ENCODE results near the gene LAMC2.

The LAMC2 gene

GRCh38 chr1:183185941-183186490, at the start of gene LAMC2:
Gene LAMC2 (plus strand): TSS chr1:183186264. CDS start chr1:183186353, 89 bp downstream.
- TF ChIP-seq ARNTL (CRISPR knock-in tag; IDR thresholded peaks at IDR 0.05; ENCODE audit: borderline replicate concordance, low read depth) (no peak), BACH2 (CRISPR knock-in tag; IDR thresholded peaks at IDR 0.05; ENCODE audit: borderline replicate concordance) (no peak), ZNF70 (CRISPR knock-in tag; IDR thresholded peaks at IDR 0.05) (no peak), RARB (CRISPR knock-in tag; IDR thresholded peaks at IDR 0.05) (no peak), ESRRG (CRISPR knock-in tag; IDR thresholded peaks at IDR 0.05) (no peak), POU6F1 (CRISPR knock-in tag; IDR thresholded peaks at IDR 0.05; ENCODE audit: borderline replicate concordance, low read depth) (no peak), GLIS3 (CRISPR knock-in tag; IDR thresholded peaks at IDR 0.05) (no peak), ZFP30 (CRISPR knock-in tag; IDR thresholded peaks at IDR 0.05) (no peak), ISL1 (CRISPR knock-in tag; IDR thresholded peaks at IDR 0.05) (no peak)
- ATAC-seq: no peak

GRCh38 chr1:183137782-183138181, 48.3 kb upstream of the LAMC2 start:
- TF ChIP-seq TCF4 (CRISPR knock-in tag; IDR thresholded peaks at IDR 0.05; ENCODE audit: borderline replicate concordance) (no peak), PPARA (CRISPR knock-in tag; IDR thresholded peaks at IDR 0.05; ENCODE audit: borderline replicate concordance) (no peak), CSDC2 (CRISPR knock-in tag; IDR thresholded peaks at IDR 0.05) (no peak), TOX (CRISPR knock-in tag; IDR thresholded peaks at IDR 0.05; ENCODE audit: borderline replicate concordance) (no peak), ZNF565 (CRISPR knock-in tag; conservative IDR thresholded peaks at IDR 0.05; ENCODE audit: low read depth) (no peak), ZNF70 (CRISPR knock-in tag; IDR thresholded peaks at IDR 0.05) (no peak), ESRRG (CRISPR knock-in tag; IDR thresholded peaks at IDR 0.05) (no peak), ZFP3 (CRISPR knock-in tag; IDR thresholded peaks at IDR 0.05) (no peak), GLIS3 (CRISPR knock-in tag; IDR thresholded peaks at IDR 0.05) (no peak), ARNTL (CRISPR knock-in tag; IDR thresholded peaks at IDR 0.05; ENCODE audit: borderline replicate concordance, low read depth) (no peak), ZNF8 (CRISPR knock-in tag; IDR thresholded peaks at IDR 0.05) (no peak), SNAI2 (CRISPR knock-in tag; IDR thresholded peaks at IDR 0.05) (no peak), ZC3H10 (CRISPR knock-in tag; IDR thresholded peaks at IDR 0.05) (no peak), BACH2 (CRISPR knock-in tag; IDR thresholded peaks at IDR 0.05; ENCODE audit: borderline replicate concordance) (no peak), RARB (CRISPR knock-in tag; IDR thresholded peaks at IDR 0.05) (no peak), ZFP30 (CRISPR knock-in tag; IDR thresholded peaks at IDR 0.05) (no peak), TSHZ2 (CRISPR knock-in tag; IDR thresholded peaks at IDR 0.05) (no peak), OSR1 (CRISPR knock-in tag; IDR thresholded peaks at IDR 0.05) (no peak)
- no peak for ATAC-seq

GRCh38 chr1:183138301-183138700, 47.8 kb upstream of the LAMC2 start:
- no peak for ATAC-seq
- TF ChIP-seq RARB (CRISPR knock-in tag; IDR thresholded peaks at IDR 0.05): no peak
- no peak for TF ChIP-seq GLIS3 (CRISPR knock-in tag; IDR thresholded peaks at IDR 0.05)
- TF ChIP-seq PPARA (CRISPR knock-in tag; IDR thresholded peaks at IDR 0.05; ENCODE audit: borderline replicate concordance): no peak
- TF ChIP-seq TOX (CRISPR knock-in tag; IDR thresholded peaks at IDR 0.05; ENCODE audit: borderline replicate concordance): no peak
- no peak for TF ChIP-seq TSHZ2 (CRISPR knock-in tag; IDR thresholded peaks at IDR 0.05)
- no peak for TF ChIP-seq POU6F1 (CRISPR knock-in tag; IDR thresholded peaks at IDR 0.05; ENCODE audit: borderline replicate concordance, low read depth)
- no peak for TF ChIP-seq CSDC2 (CRISPR knock-in tag; IDR thresholded peaks at IDR 0.05)
- TF ChIP-seq CREB5 (CRISPR knock-in tag; IDR thresholded peaks at IDR 0.05; ENCODE audit: low read depth): no peak
- TF ChIP-seq ZNF8 (CRISPR knock-in tag; IDR thresholded peaks at IDR 0.05): no peak
- no peak for TF ChIP-seq ZFP30 (CRISPR knock-in tag; IDR thresholded peaks at IDR 0.05)
- no peak for TF ChIP-seq CSRNP3 (CRISPR knock-in tag; IDR thresholded peaks at IDR 0.05)
- no peak for TF ChIP-seq BACH2 (CRISPR knock-in tag; IDR thresholded peaks at IDR 0.05; ENCODE audit: borderline replicate concordance)
- no peak for TF ChIP-seq ESRRG (CRISPR knock-in tag; IDR thresholded peaks at IDR 0.05)
- TF ChIP-seq OSR1 (CRISPR knock-in tag; IDR thresholded peaks at IDR 0.05): no peak
- no peak for TF ChIP-seq ZFP3 (CRISPR knock-in tag; IDR thresholded peaks at IDR 0.05)
